Measurements from ENCODE around the gene ALPK1.

DNA sequence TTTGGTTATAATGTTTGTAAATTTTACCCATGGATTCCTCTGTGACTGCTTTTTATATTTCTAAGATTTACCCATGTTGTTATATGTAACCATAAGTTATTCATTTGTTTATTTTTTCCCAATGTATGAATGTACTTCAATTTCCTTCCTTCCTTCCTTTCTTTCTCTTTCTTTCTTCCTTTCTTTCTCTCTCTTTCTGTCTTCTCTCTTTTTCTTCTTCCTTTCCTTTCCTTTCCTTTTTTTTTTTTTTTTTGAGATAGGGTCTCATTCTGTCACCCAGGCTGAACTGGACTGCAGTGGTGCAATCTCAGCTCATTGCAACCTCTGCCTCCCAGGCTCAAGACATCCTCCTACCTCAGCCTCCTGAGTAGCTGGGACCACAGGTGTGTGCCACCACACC lies 55.6 kb downstream of the ALPK1 start:
- TF ChIP-seq POLR2AphosphoS5 (IDR thresholded peaks at IDR 0.05; ENCODE audit: low read depth, low read length) (no peak), TAF1 (IDR thresholded peaks at IDR 0.05; ENCODE audit: borderline replicate concordance, insufficient read depth, low read length) (no peak), FOXP2 (optimal IDR thresholded peaks at IDR 0.05; ENCODE audit: borderline replicate concordance, extremely low read depth, extremely low read length, insufficient read depth) (no peak)
- TF ChIP-seq, protein P1, sequence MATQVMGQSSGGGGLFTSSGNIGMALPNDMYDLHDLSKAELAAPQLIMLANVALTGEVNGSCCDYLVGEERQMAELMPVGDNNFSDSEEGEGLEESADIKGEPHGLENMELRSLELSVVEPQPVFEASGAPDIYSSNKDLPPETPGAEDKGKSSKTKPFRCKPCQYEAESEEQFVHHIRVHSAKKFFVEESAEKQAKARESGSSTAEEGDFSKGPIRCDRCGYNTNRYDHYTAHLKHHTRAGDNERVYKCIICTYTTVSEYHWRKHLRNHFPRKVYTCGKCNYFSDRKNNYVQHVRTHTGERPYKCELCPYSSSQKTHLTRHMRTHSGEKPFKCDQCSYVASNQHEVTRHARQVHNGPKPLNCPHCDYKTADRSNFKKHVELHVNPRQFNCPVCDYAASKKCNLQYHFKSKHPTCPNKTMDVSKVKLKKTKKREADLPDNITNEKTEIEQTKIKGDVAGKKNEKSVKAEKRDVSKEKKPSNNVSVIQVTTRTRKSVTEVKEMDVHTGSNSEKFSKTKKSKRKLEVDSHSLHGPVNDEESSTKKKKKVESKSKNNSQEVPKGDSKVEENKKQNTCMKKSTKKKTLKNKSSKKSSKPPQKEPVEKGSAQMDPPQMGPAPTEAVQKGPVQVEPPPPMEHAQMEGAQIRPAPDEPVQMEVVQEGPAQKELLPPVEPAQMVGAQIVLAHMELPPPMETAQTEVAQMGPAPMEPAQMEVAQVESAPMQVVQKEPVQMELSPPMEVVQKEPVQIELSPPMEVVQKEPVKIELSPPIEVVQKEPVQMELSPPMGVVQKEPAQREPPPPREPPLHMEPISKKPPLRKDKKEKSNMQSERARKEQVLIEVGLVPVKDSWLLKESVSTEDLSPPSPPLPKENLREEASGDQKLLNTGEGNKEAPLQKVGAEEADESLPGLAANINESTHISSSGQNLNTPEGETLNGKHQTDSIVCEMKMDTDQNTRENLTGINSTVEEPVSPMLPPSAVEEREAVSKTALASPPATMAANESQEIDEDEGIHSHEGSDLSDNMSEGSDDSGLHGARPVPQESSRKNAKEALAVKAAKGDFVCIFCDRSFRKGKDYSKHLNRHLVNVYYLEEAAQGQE (IDR thresholded peaks at IDR 0.05; ENCODE audit: insufficient read depth in 1 of 2, low read depth in 2 of 2, low read length in 2 of 2) = no peak
